HG02623 (cell line): ENCODE data around the gene SPSB3.
"Not testable (repeated sequence)": the region's sequence is repeated elsewhere in the genome, so short reads cannot be mapped to it uniquely, and the experiment has no call there.

Source experiments
- ATAC-seq: cut with Tn5 transposase; IDR thresholded peaks from one replicate; pipeline ENCODE4 v1.9.1; 2021; ENCODE audit warnings: moderate library complexity; ENCODE audit not compliant: unreplicated experiment

The SPSB3 gene

GRCh38 chr16:1744338-1744840, 38.0 kb downstream of the SPSB3 start:
- ATAC-seq: no peak

GRCh38 chr16:1743376-1744337, 38.7 kb downstream of the SPSB3 start:
- ATAC-seq: no peak

- ATAC-seq: no peak
These were observed 40.7 kb downstream of the SPSB3 start for GRCh38 chr16:1741553-1742165.

- ATAC-seq: no peak
These were observed 41.4 kb downstream of the SPSB3 start for GRCh38 chr16:1740781-1741490.

GRCh38 chr16:1740234-1740633, 42.1 kb downstream of the SPSB3 start:
- ATAC-seq: no peak

GRCh38 chr16:1734816-1735215, 47.6 kb downstream of the SPSB3 start:
- ATAC-seq: no peak

- ATAC-seq: no peak
These were observed 48.2 kb downstream of the SPSB3 start for GRCh38 chr16:1734123-1734522.

GRCh38 chr16:1732551-1732987, 49.8 kb downstream of the SPSB3 start:
- ATAC-seq: not testable (repeated sequence)

GRCh38 chr16:1732071-1732470, 50.3 kb downstream of the SPSB3 start:
- ATAC-seq: no peak

- no peak for ATAC-seq
These were observed 50.8 kb downstream of the SPSB3 start for GRCh38 chr16:1731603-1732002.

GRCh38 chr16:1731073-1731472, 51.3 kb downstream of the SPSB3 start:
- ATAC-seq: no peak

- no peak for ATAC-seq
These were observed 52.9 kb downstream of the SPSB3 start for GRCh38 chr16:1729445-1729844.

- no peak for ATAC-seq
These were observed 53.3 kb downstream of the SPSB3 start for GRCh38 chr16:1729026-1729425.

- no peak for ATAC-seq
These were observed 54.4 kb downstream of the SPSB3 start for GRCh38 chr16:1727651-1728624.
